Kidney (tissue), 14 donors: ENCODE measurements around the gene PPP2R2B. TPM values are rescaled to one million over a fixed set of nuclear protein-coding genes. Genes with fewer than 3 reads are reported as not detected.

Source experiments
- DNase-seq, 5 donors: peaks; one replicate each; pipeline ENCODE4 v3.0.0-alpha.2; 2013 to 2020
- FAIRE-seq: peaks from 2 replicates; lab custom pipeline; 2012; peaks lifted over from hg19 to GRCh38; lab: Jason Lieb, UNC
- H3K27ac ChIP-seq, 2 donors: one replicate each; pipeline ENCODE4 v1.7.0; 2013; ENCODE audit warnings: low read depth in 2 of 2, low read length in 2 of 2, inconsistent platforms in 1 of 2
- H3K27me3 ChIP-seq: one replicate; pipeline ENCODE4 v1.7.1; 2013; ENCODE audit warnings: low read length, inconsistent platforms; ENCODE audit not compliant: control insufficient read depth, insufficient read depth
- H3K36me3 ChIP-seq, 3 donors: one replicate each; pipeline versions ENCODE4 v1.7.0 to v1.7.1; 2013; ENCODE audit warnings: low read length in 3 of 3, control low read depth in 1 of 3, inconsistent platforms in 1 of 3; ENCODE audit not compliant: insufficient read depth in 3 of 3, control insufficient read depth in 2 of 3
- H3K4me1 ChIP-seq, 3 donors: one replicate each; pipeline versions ENCODE4 v1.7.0 to v1.7.1; 2013; ENCODE audit warnings: low read length in 3 of 3, inconsistent platforms in 1 of 3, low read depth in 1 of 3; ENCODE audit not compliant: control insufficient read depth in 2 of 3, insufficient read depth in 2 of 3
- H3K4me3 ChIP-seq, 3 donors: one replicate each; pipeline versions ENCODE4 v1.7.0 to v1.8.1; 2013; ENCODE audit warnings: low read length in 3 of 3, control low read depth in 1 of 3, inconsistent platforms in 1 of 3
- H3K9ac ChIP-seq, 3 donors: one replicate each; pipeline versions ENCODE4 v1.7.0 to v1.7.1; 2013; ENCODE audit warnings: low read length in 3 of 3, control low read depth in 1 of 3, inconsistent platforms in 1 of 3
- H3K9me3 ChIP-seq, 3 donors: one replicate each; pipeline versions ENCODE4 v1.7.0 to v1.7.1; 2013; ENCODE audit warnings: low read length in 3 of 3, control low read depth in 1 of 3, inconsistent platforms in 1 of 3; ENCODE audit not compliant: control insufficient read depth in 2 of 3, insufficient read depth in 1 of 3
- CTCF ChIP-seq: IDR thresholded peaks from 3 replicates; pipeline ENCODE4 v1.5.1; 2012; ENCODE audit warnings: mild to moderate bottlenecking, moderate library complexity, borderline replicate concordance; ENCODE audit not compliant: insufficient read depth; ENCODE audit errors: extremely low read depth
- intact Hi-C: fragments of 100-400 bp; cut with DNase I; formaldehyde crosslinking; loops from one replicate; pipeline ENCODE4 v1.11.1; 2022
- polyA plus RNA-seq: library from polyadenylated mRNA; stranded (reverse); fragments of 350-450 nt; fragmentation: Illumina TruSeq; extraction: RNeasy Lipid Tissue Mini Kit (QIAGEN cat#74804); gene quantifications from one replicate; pipeline ENCODE4 v1.2.3, GENCODE V29; 2014; ENCODE audit warnings: low read depth, low replicate concordance; ENCODE audit not compliant: insufficient read depth
- total RNA-seq: library from RNA; stranded (reverse); fragmentation: NEBNext Ultra II Directional; extraction: Animal tissue kit (Norgen Biotek cat#: 25700); gene quantifications from one replicate; pipeline ENCODE4 v1.2.1, GENCODE V29; 2021
- donor health status: control.
- donor health status: control.
- donor health status: control.
- donor health status: control.
- donor health status: control.
- donor health status: DM: yes; HTN: yes; CAD: no.
- donor health status: Normal renal cell carcinoma (clear cell type).

The PPP2R2B gene
- total and polyA plus RNA-seq, 2 donors from 2014 or later, result 4.0 to 8.2 TPM

DNA sequence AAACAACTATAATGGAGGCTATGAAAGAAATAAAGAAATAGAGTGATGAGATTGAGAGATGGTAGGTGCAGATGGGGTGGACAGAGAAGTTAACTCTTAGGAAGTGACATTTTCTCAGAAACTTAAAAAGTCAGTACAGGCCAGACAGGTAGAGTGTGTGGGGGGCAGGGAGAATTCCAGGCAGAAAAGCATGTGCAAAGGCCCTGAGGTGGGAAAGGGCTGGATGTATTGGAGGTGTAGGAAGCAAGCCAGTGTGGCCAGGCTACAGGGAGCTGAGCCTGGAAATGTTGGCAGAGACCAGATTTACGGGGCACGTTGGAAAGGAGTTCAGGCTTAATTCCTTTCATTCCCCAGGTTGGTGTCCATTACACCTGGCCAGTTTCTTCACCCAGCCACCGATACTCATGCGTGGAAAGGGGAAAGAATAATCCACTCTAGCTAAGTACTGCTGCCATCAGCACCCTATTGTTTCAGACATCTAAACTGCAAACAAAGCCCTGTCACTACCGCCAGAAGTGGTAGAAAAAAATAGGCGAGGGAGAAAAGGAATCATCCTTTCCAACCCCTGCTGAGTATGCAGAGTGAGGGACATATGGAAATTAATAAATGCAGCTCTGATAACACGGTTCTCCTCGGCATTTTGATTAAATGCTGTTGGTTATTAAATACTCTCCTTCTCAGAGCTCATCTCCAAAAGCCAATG is 245.8 kb downstream of the PPP2R2B start:
- DNase-seq (no peak), FAIRE-seq (no peak)
- Histone ChIP-seq H3K36me3 (no peaks in the 10 kb centered on the region), H3K9me3 (no peaks in the 10 kb centered on the region), H3K27ac (no peak overlapping the region), H3K9ac (no peak overlapping the region), H3K27me3 (no peaks in the 10 kb centered on the region), H3K4me1 (no peaks in the 10 kb centered on the region), H3K4me3 (no peak overlapping the region)
- intact Hi-C loops, result no loop called here
- no peak for TF ChIP-seq CTCF

DNA sequence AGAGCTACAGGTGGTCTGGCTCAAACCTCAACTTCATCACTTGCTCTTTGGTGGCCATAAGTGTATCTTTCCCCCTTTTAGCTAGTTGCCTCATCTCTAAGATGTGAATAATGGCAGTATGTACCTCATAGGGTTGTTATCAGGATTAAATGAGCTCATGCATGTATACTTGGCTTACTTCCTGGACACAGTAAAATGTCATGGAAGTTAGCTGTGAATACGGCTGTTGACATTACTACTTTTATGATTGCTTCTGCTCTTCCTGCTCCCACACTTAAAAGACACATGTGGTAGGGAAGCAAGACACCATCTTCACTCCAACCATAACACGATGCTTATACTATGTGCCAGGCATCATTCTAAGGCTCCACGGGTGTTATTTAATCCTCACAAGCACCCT is 248.1 kb downstream of the PPP2R2B start:
- no peaks in the 10 kb centered on the region for H3K9me3 ChIP-seq
- H3K27ac ChIP-seq, result no peak overlapping the region
- no peak overlapping the region for H3K9ac ChIP-seq
- no peak for DNase-seq
- no peaks in the 10 kb centered on the region for H3K4me1 ChIP-seq
- intact Hi-C loops, result no loop called here
- no peak overlapping the region for H3K4me3 ChIP-seq
- TF ChIP-seq CTCF, result no peak
- H3K36me3 ChIP-seq, result no peaks in the 10 kb centered on the region
- FAIRE-seq, result no peak
- H3K27me3 ChIP-seq, result no peaks in the 10 kb centered on the region

- FAIRE-seq (no peak), DNase-seq (no peak)
- H3K36me3 ChIP-seq, result no peaks in the 10 kb centered on the region
- H3K27me3 ChIP-seq, result no peaks in the 10 kb centered on the region
- H3K9ac ChIP-seq, result no peak overlapping the region
- no peak overlapping the region for H3K4me3 ChIP-seq
- no peak for TF ChIP-seq CTCF
- intact Hi-C loops, result no loop called here
- H3K9me3 ChIP-seq, result no peaks in the 10 kb centered on the region
- no peak overlapping the region for H3K27ac ChIP-seq
- no peaks in the 10 kb centered on the region for H3K4me1 ChIP-seq
Observed at GRCh38 chr5:146628950-146629349, 249.6 kb downstream of the PPP2R2B start.

DNA sequence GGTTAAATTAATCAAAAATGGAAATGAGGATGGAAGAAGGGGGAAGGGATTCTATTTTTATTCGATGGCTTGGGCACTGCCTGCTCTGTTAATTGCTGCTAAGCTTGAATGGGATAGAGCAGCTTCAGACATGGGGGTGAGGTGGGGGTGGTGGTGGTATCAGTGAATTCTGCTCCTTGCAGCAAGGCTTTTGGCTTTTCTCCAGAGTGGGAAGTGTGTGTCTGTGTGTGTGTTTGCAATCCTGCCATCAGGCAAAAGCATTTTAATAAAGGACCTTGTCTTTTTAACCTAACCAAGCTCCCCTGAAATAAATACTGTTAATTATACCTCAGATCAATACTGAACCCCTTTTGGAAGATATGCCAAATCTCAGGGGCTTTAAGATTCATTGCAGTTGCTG is 251.6 kb downstream of the PPP2R2B start:
- Histone ChIP-seq H3K4me3 (no peak overlapping the region), H3K9ac (no peak overlapping the region), H3K36me3 (no peaks in the 10 kb centered on the region), H3K27ac (no peak overlapping the region), H3K4me1 (no peaks in the 10 kb centered on the region), H3K9me3 (no peaks in the 10 kb centered on the region), H3K27me3 (no peaks in the 10 kb centered on the region)
- DNase-seq, result no peak
- no peak for TF ChIP-seq CTCF
- intact Hi-C loops, result no loop called here
- FAIRE-seq, result no peak
